Fibroblast of villous mesenchyme (primary cell): Measurements from ENCODE around the gene NUDT3. TPM values are rescaled to one million over a fixed set of nuclear protein-coding genes. Genes with fewer than 3 reads are reported as not detected.
A peak's percentile ranks its signal among the peaks of the same experiment; 100 is the strongest.

ENCODE experiments used
- DNase-seq: peaks from one replicate; pipeline ENCODE4 v3.0.0-alpha.2; 2010; ENCODE audit warnings: low read depth
- H3K4me3 ChIP-seq: 2 replicates; pipeline ENCODE4 v1.5.1; 2011; ENCODE audit warnings: low read depth, mild to moderate bottlenecking, low read length
- CTCF ChIP-seq: IDR thresholded peaks from 2 replicates; pipeline ENCODE4 v1.5.1; 2012; ENCODE audit warnings: low read depth, mild to moderate bottlenecking, low read length; ENCODE audit not compliant: insufficient read depth
- total RNA-seq: library from RNA; depleted of rRNA; stranded (reverse); fragments of >200 nt; gene quantifications from 2 replicates; pipeline ENCODE4 v1.2.3, GENCODE V29; 2012

The NUDT3 gene
- total RNA-seq, 1 donor = 31.1 TPM

- peak; percentile 89 for DNase-seq
- no peak for TF ChIP-seq CTCF
- H3K4me3 ChIP-seq = no peak overlapping the region
These were observed 91.1 kb downstream of the NUDT3 start for GRCh38 chr6:34301408-34301807.

- DNase-seq = no peak
- H3K4me3 ChIP-seq = no peak overlapping the region
- no peak for TF ChIP-seq CTCF
These were observed 92.1 kb downstream of the NUDT3 start for GRCh38 chr6:34300332-34300751.

- no peak for TF ChIP-seq CTCF
- no peak for DNase-seq
- no peak overlapping the region for H3K4me3 ChIP-seq
These were observed 93.5 kb downstream of the NUDT3 start for GRCh38 chr6:34298941-34299340.

- DNase-seq = no peak
- TF ChIP-seq CTCF = no peak
- H3K4me3 ChIP-seq = no peak overlapping the region
These were observed 96.7 kb downstream of the NUDT3 start for GRCh38 chr6:34295721-34296120.

GRCh38 chr6:34292954-34293353, 99.5 kb downstream of the NUDT3 start:
- no peak for DNase-seq
- TF ChIP-seq CTCF = no peak
- no peak overlapping the region for H3K4me3 ChIP-seq

- no peak for TF ChIP-seq CTCF
- DNase-seq = no peak
- H3K4me3 ChIP-seq = no peak overlapping the region
These were observed 103.3 kb downstream of the NUDT3 start for GRCh38 chr6:34289137-34289536.

- no peak for DNase-seq
- no peak overlapping the region for H3K4me3 ChIP-seq
- no peak for TF ChIP-seq CTCF
These were observed 103.9 kb downstream of the NUDT3 start for GRCh38 chr6:34288581-34288980.
